Lower leg skin (tissue), 4 donors: ENCODE measurements around the gene POLD3. TPM values are rescaled to one million over a fixed set of nuclear protein-coding genes. Genes with fewer than 3 reads are reported as not detected.

Experiments
- DNase-seq, 2 donors: peaks; one replicate each; pipeline ENCODE4 v3.0.0-alpha.2; 2019; ENCODE audit warnings: low spot score in 2 of 2
- H3K4me3 ChIP-seq: fragments of 200-600 bp; sonication (generic); 2 replicates; pipeline ENCODE4 v1.5.1; 2017; ENCODE audit warnings: mild to moderate bottlenecking, low read depth; ENCODE audit not compliant: poor library complexity, severe bottlenecking
- CTCF ChIP-seq, 3 donors: fragments of 450-650 bp; IDR thresholded peaks; one replicate each; pipeline ENCODE4 v1.5.1; 2016; ENCODE audit warnings: antibody characterized with exemption in 3 of 3, mild to moderate bottlenecking in 3 of 3, moderate library complexity in 2 of 3
- POLR2A ChIP-seq, 2 donors: fragments of 450-650 bp; IDR thresholded peaks; one replicate each; pipeline ENCODE4 v1.6.1; 2016 to 2017; ENCODE audit warnings: antibody characterized with exemption in 2 of 2, mild to moderate bottlenecking in 1 of 2, moderate library complexity in 1 of 2
- WGBS, 2 donors: methylation state at CpG; one replicate each; pipeline ENCODE4 v1.1.5; 2018; 5-methylcytosine and 5-hydroxymethylcytosine counted together
- intact Hi-C: fragments of 100-400 bp; cut with DNase I; formaldehyde crosslinking; loops from one replicate; pipeline ENCODE4 v1.15.0; 2023; ENCODE audit warnings: low total_unique reads
- total RNA-seq, 4 donors: library from RNA; depleted of rRNA; stranded (reverse); fragments of >200 nt; gene quantifications; one replicate each; pipeline ENCODE4 v1.1.0, GENCODE V29; 2016

Gene POLD3
- total RNA-seq, 4 donors from 2014 or later = 7.0 to 18.8 (median 9.4) TPM

GRCh38 chr11:74605403-74605802, 13.0 kb downstream of the POLD3 start:
- H3K4me3 ChIP-seq = no peak overlapping the region
- intact Hi-C loops = no loop called here
- TF ChIP-seq POLR2A (IDR thresholded peaks at IDR 0.05) (no peak), CTCF (IDR thresholded peaks at IDR 0.05) (no peak)
- no peak for DNase-seq
- 87 to 88% methylated on average over 5 of the region's 5 CpGs for WGBS, 2 donors

- 80 to 81% methylated on average over 4 of the region's 4 CpGs for WGBS, 2 donors
- TF ChIP-seq POLR2A (IDR thresholded peaks at IDR 0.05) = no peak
- intact Hi-C loops = no loop called here
- DNase-seq = no peak
- H3K4me3 ChIP-seq = no peak overlapping the region
Measured at GRCh38 chr11:74608431-74608830, 16.0 kb downstream of the POLD3 start.

GRCh38 chr11:74611369-74611861, 19.0 kb downstream of the POLD3 start:
- no peak overlapping the region for H3K4me3 ChIP-seq

GRCh38 chr11:74612877-74613276, 20.5 kb downstream of the POLD3 start:
- no peak overlapping the region for H3K4me3 ChIP-seq
- TF ChIP-seq CTCF (IDR thresholded peaks at IDR 0.05) (no peak), POLR2A (IDR thresholded peaks at IDR 0.05) (no peak)
- WGBS, 2 donors = 92 to 94% methylated on average over 3 of the region's 3 CpGs
- intact Hi-C loops = no loop called here
- no peak for DNase-seq

More at GRCh38 chr11:74611369-74611861, 19.0 kb downstream of the POLD3 start:
- 33 to 42% methylated on average over 2 of the region's 2 CpGs for WGBS, 2 donors
- intact Hi-C loops = no loop called here
- TF ChIP-seq POLR2A (IDR thresholded peaks at IDR 0.05) = no peak
- TF ChIP-seq CTCF (IDR thresholded peaks at IDR 0.05) = no peak
- no peak for DNase-seq

GRCh38 chr11:74615311-74615710, 22.9 kb downstream of the POLD3 start:
- H3K4me3 ChIP-seq = no peak overlapping the region
- intact Hi-C loops = no loop called here
- TF ChIP-seq CTCF (IDR thresholded peaks at IDR 0.05) = no peak
- no peak for TF ChIP-seq POLR2A (IDR thresholded peaks at IDR 0.05)
- no peak for DNase-seq
- WGBS, 2 donors = 88 to 100% methylated on average over 1 of the region's 1 CpG

GRCh38 chr11:74615988-74616387, 23.6 kb downstream of the POLD3 start:
- H3K4me3 ChIP-seq = no peak overlapping the region
- DNase-seq = no peak
- WGBS, 2 donors = 95 to 99% methylated on average over 3 of the region's 3 CpGs
- intact Hi-C loops = no loop called here
- TF ChIP-seq POLR2A (IDR thresholded peaks at IDR 0.05) (no peak), CTCF (IDR thresholded peaks at IDR 0.05) (no peak)
